Cardiac fibroblast (primary cell): ENCODE data around the gene SMIM15.

ENCODE experiments used
- DNase-seq, 2 donors: peaks; one replicate each; pipeline versions ENCODE4 v3.0.0 to v3.0.0-alpha.2; 2010; ENCODE audit warnings: low read depth in 2 of 2
- H3K4me3 ChIP-seq, 2 donors: replicated peaks in 1 of 2; 1 replicate in 1 of 2; 2 replicates in 1 of 2; pipeline ENCODE4 v1.5.1; 2011; ENCODE audit warnings: low read depth in 2 of 2, low read length in 2 of 2, mild to moderate bottlenecking in 2 of 2, moderate library complexity in 1 of 2
- TF ChIP-seq, protein P1 (sequence below): IDR thresholded peaks from one replicate; pipeline ENCODE4 v1.5.1; 2011; ENCODE audit warnings: low read depth, mild to moderate bottlenecking, low read length, inconsistent platforms

SMIM15 gene

DNA sequence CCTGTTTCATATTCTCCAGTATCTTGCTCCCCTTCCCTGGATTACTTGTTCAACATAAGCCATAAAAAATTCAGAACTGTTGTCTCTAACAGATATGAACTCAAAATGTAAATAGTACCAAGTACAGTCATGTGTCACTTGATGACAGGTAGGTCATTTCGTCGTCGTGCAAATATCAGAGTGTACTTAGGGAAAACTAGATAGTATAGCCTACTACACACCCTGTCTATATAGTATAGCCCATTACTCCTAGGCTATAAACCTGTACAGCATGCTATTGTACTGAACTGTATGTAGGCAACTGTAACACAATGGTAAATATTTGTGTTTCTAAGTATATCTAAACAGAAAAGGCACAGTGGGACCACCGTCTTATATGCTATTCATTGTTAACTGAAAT is 39.1 kb downstream of the SMIM15 start:
- DNase-seq: no peak
- H3K4me3 ChIP-seq: no peak overlapping the region
- TF ChIP-seq, protein P1, sequence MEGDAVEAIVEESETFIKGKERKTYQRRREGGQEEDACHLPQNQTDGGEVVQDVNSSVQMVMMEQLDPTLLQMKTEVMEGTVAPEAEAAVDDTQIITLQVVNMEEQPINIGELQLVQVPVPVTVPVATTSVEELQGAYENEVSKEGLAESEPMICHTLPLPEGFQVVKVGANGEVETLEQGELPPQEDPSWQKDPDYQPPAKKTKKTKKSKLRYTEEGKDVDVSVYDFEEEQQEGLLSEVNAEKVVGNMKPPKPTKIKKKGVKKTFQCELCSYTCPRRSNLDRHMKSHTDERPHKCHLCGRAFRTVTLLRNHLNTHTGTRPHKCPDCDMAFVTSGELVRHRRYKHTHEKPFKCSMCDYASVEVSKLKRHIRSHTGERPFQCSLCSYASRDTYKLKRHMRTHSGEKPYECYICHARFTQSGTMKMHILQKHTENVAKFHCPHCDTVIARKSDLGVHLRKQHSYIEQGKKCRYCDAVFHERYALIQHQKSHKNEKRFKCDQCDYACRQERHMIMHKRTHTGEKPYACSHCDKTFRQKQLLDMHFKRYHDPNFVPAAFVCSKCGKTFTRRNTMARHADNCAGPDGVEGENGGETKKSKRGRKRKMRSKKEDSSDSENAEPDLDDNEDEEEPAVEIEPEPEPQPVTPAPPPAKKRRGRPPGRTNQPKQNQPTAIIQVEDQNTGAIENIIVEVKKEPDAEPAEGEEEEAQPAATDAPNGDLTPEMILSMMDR: no peak

GRCh38 chr5:61120534-61120933 is 41.7 kb downstream of the SMIM15 start:
- TF ChIP-seq, protein P1: no peak
- no peak overlapping the region for H3K4me3 ChIP-seq
- DNase-seq: peak in 1 of 2 donors; percentile 5

- H3K4me3 ChIP-seq: no peak overlapping the region
- DNase-seq: no peak
- TF ChIP-seq, protein P1: no peak
Measured at GRCh38 chr5:61119066-61119465, 43.2 kb downstream of the SMIM15 start.

DNA sequence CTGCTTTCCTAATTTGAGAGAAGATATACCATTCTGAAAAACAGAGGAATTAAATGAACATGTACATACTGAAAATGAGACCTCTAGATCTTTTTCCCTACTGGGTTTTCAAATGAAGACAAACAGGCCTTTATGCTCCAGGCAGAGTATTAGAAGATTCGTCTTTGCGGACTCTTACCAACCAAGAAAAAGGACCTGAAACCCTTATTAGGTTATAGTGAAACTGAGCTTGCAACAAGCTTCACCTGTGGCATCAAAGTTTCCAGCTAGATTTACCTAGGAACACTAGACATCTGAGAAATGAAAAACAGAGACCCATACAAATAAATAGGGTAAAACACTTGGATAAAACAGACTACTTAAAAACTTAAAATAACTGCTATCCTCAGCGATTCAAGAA is 46.3 kb downstream of the SMIM15 start:
- TF ChIP-seq, protein P1: no peak
- no peak for DNase-seq

DNA sequence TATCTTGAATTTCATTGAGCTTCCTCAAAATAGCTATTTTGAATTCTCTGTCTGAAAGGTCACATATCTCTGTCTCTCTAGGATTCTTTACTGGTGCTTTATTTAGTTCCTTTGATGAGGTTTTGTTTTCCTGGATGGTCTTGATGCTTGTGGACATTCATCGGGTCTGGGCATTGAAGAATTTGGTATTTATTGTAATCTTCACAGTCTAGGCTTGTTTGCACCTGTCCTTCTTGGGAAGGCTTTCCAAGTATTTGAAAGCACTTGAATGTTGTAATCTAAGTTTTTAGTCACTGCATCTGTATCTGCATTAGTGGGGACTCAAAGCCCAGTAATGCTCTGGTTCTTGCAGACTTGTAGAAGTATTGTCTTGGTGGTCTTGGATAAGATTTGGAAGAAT is 47.8 kb downstream of the SMIM15 start:
- TF ChIP-seq, protein P1: no peak
- no peak for DNase-seq
- no peak overlapping the region for H3K4me3 ChIP-seq

More for the DNA sequence above, 46.3 kb downstream of the SMIM15 start:
- no peak overlapping the region for H3K4me3 ChIP-seq
